Skin epidermis (tissue), 12 donors: ENCODE results near the gene PANK2.

Source experiments
- H3K27ac ChIP-seq, 21 experiments: fragments of 200-600 bp; sonication (generic) in 11 of 21; one replicate each; pipeline ENCODE4 v1.5.0; 2020; ENCODE audit warnings: mild to moderate bottlenecking in 3 of 21, inconsistent platforms in 2 of 21, moderate library complexity in 2 of 21
- H3K4me3 ChIP-seq, 7 experiments: fragments of 200-600 bp; sonication (generic) in 2 of 7; one replicate each; pipeline ENCODE4 v1.5.0; 2020; ENCODE audit warnings: inconsistent platforms in 2 of 7, mild to moderate bottlenecking in 2 of 7, moderate library complexity in 1 of 7

PANK2 gene

GRCh38 chr20:3922223-3922982, 33.2 kb downstream of the PANK2 start:
- H3K27ac ChIP-seq = peak overlapping the region in 5 of 21 experiments; percentile 5 to 70 (median 56)

GRCh38 chr20:3922983-3923339, 33.8 kb downstream of the PANK2 start:
- Histone ChIP-seq H3K27ac (peak overlapping the region in 4 of 21 experiments; percentile 45 to 70 (median 57)), H3K4me3 (no peak overlapping the region)

More at GRCh38 chr20:3922223-3922982, 33.2 kb downstream of the PANK2 start:
- H3K4me3 ChIP-seq = no peak overlapping the region

- no peak overlapping the region for H3K4me3 ChIP-seq
Measured at GRCh38 chr20:3923818-3924217, 34.6 kb downstream of the PANK2 start.

GRCh38 chr20:3924304-3925112, 35.3 kb downstream of the PANK2 start:
- H3K4me3 ChIP-seq = no peak overlapping the region
- peak overlapping the region in 7 of 21 experiments; percentile 6 to 70 (median 18) for H3K27ac ChIP-seq

More at GRCh38 chr20:3923818-3924217, 34.6 kb downstream of the PANK2 start:
- peak overlapping the region in 6 of 21 experiments; percentile 6 to 70 (median 30) for H3K27ac ChIP-seq

GRCh38 chr20:3925113-3925695, 36.0 kb downstream of the PANK2 start:
- Histone ChIP-seq H3K4me3 (no peak overlapping the region), H3K27ac (peak overlapping the region in 1 of 21 experiments; percentile 14)

GRCh38 chr20:3925899-3926638, 36.9 kb downstream of the PANK2 start:
- Histone ChIP-seq H3K4me3 (no peak overlapping the region), H3K27ac (peak overlapping the region in 1 of 21 experiments; percentile 14)

- H3K4me3 ChIP-seq = no peak overlapping the region
- H3K27ac ChIP-seq = peak overlapping the region in 4 of 21 experiments; percentile 3 to 55 (median 27)
Measured at GRCh38 chr20:3927486-3928291, 38.5 kb downstream of the PANK2 start.

GRCh38 chr20:3929713-3930060, 40.5 kb downstream of the PANK2 start:
- Histone ChIP-seq H3K4me3 (no peak overlapping the region), H3K27ac (no peak overlapping the region)

GRCh38 chr20:3930265-3931206, 41.3 kb downstream of the PANK2 start:
- peak overlapping the region in 2 of 21 experiments; percentile 32 to 55 for H3K27ac ChIP-seq
- no peak overlapping the region for H3K4me3 ChIP-seq

GRCh38 chr20:3931664-3932063, 42.5 kb downstream of the PANK2 start:
- H3K4me3 ChIP-seq = no peak overlapping the region
- H3K27ac ChIP-seq = peak overlapping the region in 3 of 21 experiments; percentile 32 to 73 (median 63)

- Histone ChIP-seq H3K4me3 (peak overlapping the region in 5 of 7 experiments; percentile 11 to 25 (median 12)), H3K27ac (peak overlapping the region in 17 of 21 experiments; percentile 14 to 77 (median 50))
Measured at GRCh38 chr20:3932277-3932676, 43.1 kb downstream of the PANK2 start.

- peak overlapping the region in 5 of 7 experiments; percentile 11 to 25 (median 12) for H3K4me3 ChIP-seq
- H3K27ac ChIP-seq = peak overlapping the region in 20 of 21 experiments; percentile 10 to 77 (median 48)
Measured at GRCh38 chr20:3932681-3933080, 43.5 kb downstream of the PANK2 start.

- Histone ChIP-seq H3K27ac (peak overlapping the region in 18 of 21 experiments; percentile 10 to 77 (median 50)), H3K4me3 (no peak overlapping the region)
Measured at GRCh38 chr20:3933218-3933617, 44.0 kb downstream of the PANK2 start.

GRCh38 chr20:3934624-3935023, 45.4 kb downstream of the PANK2 start:
- Histone ChIP-seq H3K4me3 (no peak overlapping the region), H3K27ac (peak overlapping the region in 2 of 21 experiments; percentile 37 to 50)

- Histone ChIP-seq H3K4me3 (no peak overlapping the region), H3K27ac (peak overlapping the region in 4 of 21 experiments; percentile 7 to 50 (median 18))
Measured at GRCh38 chr20:3935295-3935955, 46.2 kb downstream of the PANK2 start.

GRCh38 chr20:3935956-3936340, 46.8 kb downstream of the PANK2 start:
- no peak overlapping the region for H3K4me3 ChIP-seq
- H3K27ac ChIP-seq = peak overlapping the region in 2 of 21 experiments; percentile 17 to 19

- Histone ChIP-seq H3K4me3 (no peak overlapping the region), H3K27ac (no peak overlapping the region)
Measured at GRCh38 chr20:3937618-3938017, 48.4 kb downstream of the PANK2 start.
